ENCODE results near the gene MEGF6.

The MEGF6 gene

GRCh38 chr1:3499611-3500010, 111.7 kb downstream of the MEGF6 start:
- no peak for DNase-seq

GRCh38 chr1:3498986-3499385, 112.3 kb downstream of the MEGF6 start:
- no peak for DNase-seq

GRCh38 chr1:3498246-3498930, 112.9 kb downstream of the MEGF6 start:
- no peak for DNase-seq

DNA sequence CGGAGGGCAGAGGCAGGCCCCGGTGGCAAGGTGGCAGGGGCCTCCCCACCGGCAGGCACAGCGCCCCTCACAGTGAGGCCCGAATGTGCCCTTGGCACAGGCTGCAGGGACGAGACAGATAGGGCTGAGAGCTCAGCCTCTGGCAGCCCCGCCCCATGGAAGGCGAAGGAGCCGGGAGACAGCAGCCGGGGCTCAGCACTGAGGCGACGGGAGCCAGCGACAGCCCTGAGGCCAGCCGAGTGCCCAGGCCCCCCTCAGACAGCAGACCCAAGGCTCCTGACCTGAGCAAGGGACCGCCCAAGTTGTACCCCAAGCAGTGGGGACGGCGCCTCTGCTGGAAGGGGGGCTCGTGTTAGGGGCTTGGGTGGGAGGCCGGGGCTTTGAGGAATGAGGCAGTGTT, 113.8 kb downstream of the MEGF6 start:
- DNase-seq: no peak

GRCh38 chr1:3496916-3497315, 114.4 kb downstream of the MEGF6 start:
- no peak for DNase-seq

DNA sequence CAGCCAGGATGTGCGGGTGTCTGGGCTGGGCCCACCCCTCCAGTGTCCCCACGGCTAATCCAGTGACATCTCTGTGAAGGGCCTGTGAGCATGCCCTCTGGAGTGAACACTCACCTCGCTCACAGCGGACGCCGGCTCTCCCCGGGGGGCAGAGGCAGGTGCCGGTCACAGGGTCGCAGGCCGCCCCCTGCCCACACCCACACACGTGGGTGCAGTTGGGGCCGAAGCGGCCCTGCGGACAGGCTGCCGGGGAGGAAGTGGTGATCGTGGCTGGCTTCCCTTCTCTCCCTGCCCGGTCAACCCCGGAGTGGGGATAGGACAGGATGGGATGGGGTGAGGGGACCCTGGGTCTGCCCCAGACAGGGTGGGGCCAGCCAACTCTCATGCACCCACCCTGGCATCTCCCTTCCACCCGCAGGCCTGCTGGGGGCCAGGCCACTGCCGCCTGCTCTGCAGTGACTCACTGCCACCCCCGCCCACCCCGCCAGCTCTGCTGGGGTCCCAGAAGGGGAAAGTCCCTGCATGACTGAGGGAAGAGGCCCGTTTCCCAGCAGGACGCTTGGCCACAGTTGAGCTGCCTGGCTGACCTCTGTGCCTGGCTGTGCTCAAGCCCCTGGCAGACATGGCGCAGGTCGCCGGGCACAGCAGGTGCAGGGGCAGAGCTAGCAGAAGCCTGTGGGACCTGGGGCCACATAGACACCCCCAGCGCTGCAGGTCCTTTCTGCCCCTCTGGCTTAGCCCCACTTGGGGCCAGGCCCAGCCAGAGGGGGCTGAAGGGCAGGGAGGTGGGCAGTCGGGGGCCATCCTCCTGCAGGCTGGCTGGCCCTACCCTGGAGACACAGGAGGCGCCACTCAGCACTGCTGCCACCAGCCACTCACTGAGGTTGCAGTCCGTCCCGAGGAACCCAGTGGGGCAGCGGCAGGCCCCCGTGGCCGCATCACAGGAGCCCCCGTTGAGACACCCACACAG, 115.2 kb downstream of the MEGF6 start:
- DNase-seq: no peak

- DNase-seq: no peak
Observed at GRCh38 chr1:3494321-3495308, 116.7 kb downstream of the MEGF6 start.

DNA sequence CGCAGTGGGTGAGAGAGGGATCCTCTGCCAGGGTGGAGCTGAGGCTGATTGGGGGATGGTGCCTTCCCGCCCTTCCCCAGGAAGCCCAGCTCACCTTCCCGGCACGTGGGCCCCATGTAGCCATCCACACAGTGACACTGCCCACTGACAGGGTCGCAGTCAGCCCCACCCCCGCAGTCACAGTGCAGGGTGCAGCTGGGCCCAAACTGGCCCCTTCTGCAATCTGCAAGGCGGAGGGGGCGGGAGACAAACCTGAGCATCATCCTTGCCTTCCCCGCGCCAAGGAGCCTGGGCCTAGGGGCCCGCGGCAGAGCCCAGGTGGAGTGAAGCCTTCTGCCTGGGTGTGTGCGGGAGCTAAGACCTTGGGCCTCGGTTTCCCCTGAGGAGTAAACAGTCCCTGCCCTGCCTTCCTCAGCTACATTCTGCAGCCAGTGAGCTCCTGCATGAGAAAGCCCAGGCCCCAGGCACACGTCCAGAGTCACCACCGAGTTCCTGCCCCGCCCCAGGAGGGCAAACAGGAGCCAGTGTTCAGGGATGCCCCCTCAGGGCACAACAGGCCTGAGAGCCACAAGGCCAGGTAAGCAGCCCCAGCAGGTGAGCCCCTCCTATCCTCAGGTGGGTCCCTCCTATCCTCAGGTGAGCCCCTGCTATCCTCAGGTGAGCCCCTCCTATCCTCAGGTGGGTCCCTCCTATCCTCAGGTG, 118.6 kb downstream of the MEGF6 start:
- DNase-seq: no peak

DNA sequence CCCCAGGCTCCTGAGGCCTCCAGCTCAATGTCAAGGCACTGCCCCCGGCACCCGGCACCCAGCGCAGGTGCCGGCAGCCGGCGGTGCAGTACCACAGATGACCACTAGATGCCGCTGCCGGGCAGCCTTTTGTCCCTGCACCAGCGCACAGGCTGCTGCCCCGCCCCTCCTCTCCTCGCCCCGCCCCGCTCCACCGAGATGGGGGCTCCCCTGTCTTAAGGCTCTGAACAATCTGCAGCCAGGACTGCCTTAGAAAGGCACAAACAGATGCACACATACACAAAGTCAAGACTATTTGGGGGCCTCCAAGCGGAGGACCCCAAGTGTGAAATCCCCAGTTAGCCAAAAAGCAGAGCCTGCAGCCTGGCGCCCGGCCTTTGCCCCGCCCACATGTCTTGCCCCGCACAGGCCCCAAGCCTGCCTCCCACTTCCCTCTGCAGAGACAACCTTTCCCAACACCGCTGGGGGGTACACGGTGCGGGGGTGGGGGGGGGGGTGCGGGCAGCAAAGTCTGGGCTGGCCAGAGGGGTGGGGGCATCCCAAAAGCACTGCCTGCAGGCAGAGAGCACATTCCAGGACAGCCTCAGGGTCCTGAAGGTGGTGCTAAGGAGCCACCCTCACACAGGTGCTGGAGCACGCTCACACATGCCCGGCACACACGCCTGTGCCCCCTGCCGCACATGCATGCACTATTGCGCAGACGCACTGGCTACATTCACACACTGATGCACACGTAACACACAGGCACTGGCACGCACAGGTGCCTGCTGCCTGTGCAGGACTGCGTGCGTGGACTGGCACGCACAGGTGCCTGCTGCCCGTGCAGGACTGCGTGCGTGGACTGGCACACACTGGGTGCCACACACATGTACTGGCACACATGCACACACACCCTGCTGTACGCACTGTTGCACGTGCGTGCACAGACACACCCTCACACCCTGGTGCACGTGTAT, 119.7 kb downstream of the MEGF6 start:
- peak; percentile 15 for DNase-seq

GRCh38 chr1:3490046-3490745, 121.1 kb downstream of the MEGF6 start:
- DNase-seq: no peak

DNA sequence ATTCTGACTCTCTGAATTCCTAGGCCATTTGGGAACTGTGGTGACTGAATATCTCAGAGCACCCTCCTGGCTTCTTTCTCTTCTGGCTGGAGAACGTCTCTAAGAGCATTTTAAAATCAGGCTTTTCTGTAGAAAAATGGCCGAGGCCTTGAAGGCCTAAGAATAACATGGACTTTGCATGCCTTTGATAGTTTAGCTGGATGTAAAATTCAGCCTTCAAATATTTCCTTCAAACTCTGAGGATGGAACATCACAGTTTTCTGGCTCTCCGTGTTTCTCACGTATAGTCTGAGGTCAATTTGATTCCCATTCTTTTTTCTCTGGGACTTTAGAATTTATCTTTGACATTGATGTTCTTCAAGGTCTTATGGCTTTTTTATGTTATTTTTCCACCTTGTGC, 122.9 kb downstream of the MEGF6 start:
- no peak for DNase-seq

- no peak for DNase-seq
Observed at GRCh38 chr1:3485016-3485415, 126.3 kb downstream of the MEGF6 start.

- DNase-seq: no peak
Observed at GRCh38 chr1:3483801-3484444, 127.4 kb downstream of the MEGF6 start.

GRCh38 chr1:3483380-3483779, 127.9 kb downstream of the MEGF6 start:
- no peak for DNase-seq

DNA sequence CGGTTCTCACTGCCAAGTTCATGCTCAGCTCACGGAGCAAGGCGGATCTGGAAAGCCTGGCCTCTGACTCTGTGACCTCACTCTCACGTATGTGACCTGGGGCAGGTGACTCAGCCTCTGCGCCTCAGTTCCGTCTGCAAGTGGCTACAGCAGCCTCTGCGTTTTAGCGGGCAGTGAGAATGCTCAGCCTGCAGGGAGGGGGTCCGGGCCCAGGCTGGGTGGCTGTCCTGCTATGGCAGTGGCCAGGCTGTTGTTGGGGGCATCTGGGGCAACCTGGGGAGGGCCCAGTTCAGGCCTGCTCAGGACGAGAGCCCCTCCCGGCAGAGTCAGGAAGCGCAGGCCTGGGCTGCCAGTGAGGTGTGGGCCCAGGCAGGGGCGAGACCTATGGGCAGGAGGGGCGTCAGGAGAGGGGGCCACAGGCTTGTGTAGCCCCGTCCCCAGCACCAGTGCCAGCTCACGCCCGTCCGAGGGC, 128.9 kb downstream of the MEGF6 start:
- no peak for DNase-seq

DNA sequence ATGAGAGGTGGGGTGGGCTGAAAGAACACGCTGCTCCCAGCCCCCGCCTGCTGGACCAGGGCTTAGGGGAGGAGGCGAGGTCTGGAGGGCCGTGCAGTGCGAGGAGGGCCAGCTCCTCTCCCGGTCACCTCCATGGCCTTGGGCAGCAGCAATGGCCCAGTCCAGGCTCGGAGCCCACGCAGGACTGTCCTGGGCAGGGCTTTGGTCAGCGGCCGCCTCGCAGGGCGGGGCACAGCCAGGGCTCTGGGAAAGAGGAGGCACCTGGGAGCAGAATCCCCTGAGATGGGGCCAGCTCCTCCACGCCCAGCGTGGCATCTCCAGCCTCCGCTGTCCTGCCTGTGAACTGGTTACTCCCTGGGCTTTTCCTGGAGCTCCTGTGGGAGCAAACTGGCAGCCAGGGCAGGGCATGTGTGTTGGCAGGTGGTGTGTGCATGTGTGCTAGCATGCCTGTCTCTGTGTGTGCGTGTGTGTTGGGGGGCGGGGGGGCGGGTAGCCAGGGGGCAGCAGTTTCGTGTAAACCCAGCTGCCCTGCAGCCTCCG, 129.4 kb downstream of the MEGF6 start:
- no peak for DNase-seq

DNA sequence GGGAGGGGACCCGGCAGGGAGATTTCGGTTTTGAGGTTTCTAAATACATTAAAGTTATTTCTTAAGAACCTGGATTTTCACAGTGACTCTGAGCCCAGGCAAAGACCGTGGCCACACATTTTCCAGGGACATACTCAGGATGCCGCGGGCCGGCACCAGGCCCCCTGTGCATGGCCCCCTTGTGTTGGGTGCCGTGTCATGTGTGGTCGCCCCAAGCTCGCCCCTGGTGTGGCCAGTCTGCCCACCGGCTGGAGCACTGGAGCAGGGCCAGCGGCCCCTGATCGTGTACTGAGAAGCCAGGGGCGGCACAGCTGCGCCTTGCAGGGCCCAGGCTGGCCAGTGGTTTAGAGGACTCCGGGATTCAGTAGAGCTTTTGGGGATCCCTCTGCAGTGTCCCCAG, 130.3 kb downstream of the MEGF6 start:
- no peak for DNase-seq

DNA sequence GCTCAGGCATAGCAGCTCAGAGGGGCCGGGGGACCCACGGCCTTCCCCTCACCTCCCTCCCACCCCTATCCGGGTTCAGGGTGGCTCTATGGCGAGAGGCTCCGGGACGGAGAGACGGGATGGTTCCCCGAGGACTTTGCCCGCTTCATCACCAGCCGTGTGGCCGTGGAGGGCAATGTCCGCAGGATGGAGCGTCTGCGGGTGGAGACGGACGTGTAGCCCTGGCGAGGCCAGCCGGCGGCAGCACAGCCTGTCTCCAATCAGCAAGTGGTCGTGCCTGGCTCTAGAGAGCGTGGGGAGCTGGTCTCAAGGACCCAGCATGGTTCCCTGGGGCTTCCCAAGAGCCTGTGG, 131.0 kb downstream of the MEGF6 start:
- no peak for DNase-seq
